Breast epithelium (tissue), 4 donors: ENCODE data around the gene FADD. TPM values are rescaled to one million over a fixed set of nuclear protein-coding genes. Genes with fewer than 3 reads are reported as not detected.

Source experiments
- DNase-seq, 2 donors: peaks; one replicate each; pipeline ENCODE4 v3.0.0-alpha.2; 2019; ENCODE audit warnings: low spot score in 2 of 2
- H3K27ac ChIP-seq, 2 donors: fragments of 200-600 bp; sonication (generic) in 1 of 2; one replicate each; pipeline ENCODE4 v1.5.1; 2016 to 2019; ENCODE audit warnings: mild to moderate bottlenecking in 1 of 2
- H3K27me3 ChIP-seq, 2 donors: fragments of 200-600 bp; sonication (generic) in 1 of 2; one replicate each; pipeline versions ENCODE4 v1.5.1 to v1.6.0; 2017 to 2019; ENCODE audit warnings: control low read depth in 1 of 2, mild to moderate bottlenecking in 1 of 2
- H3K36me3 ChIP-seq: fragments of 200-600 bp; one replicate; pipeline ENCODE4 v1.5.1; 2019
- H3K4me1 ChIP-seq, 2 donors: fragments of 200-600 bp; sonication (generic); one replicate each; pipeline ENCODE4 v1.5.1; 2016 to 2019; ENCODE audit warnings: control low read depth in 1 of 2
- H3K4me3 ChIP-seq, 3 donors: fragments of 200-600 bp; sonication (generic); 1 replicate in 2 of 3; 2 replicates in 1 of 3; pipeline ENCODE4 v1.5.1; 2016 to 2019; ENCODE audit warnings: mild to moderate bottlenecking in 3 of 3, moderate library complexity in 2 of 3
- H3K9me3 ChIP-seq, 2 donors: fragments of 200-600 bp; sonication (generic) in 1 of 2; one replicate each; pipeline ENCODE4 v1.5.1; 2016 to 2019; ENCODE audit warnings: control low read depth in 1 of 2
- CTCF ChIP-seq, 3 donors: fragments of 450-650 bp; IDR thresholded peaks; one replicate each; pipeline ENCODE4 v1.5.1; 2016 to 2017; ENCODE audit warnings: antibody characterized with exemption in 3 of 3, mild to moderate bottlenecking in 3 of 3, moderate library complexity in 3 of 3
- POLR2A ChIP-seq: fragments of 450-650 bp; IDR thresholded peaks from one replicate; pipeline ENCODE4 v1.6.1; 2016; ENCODE audit warnings: antibody characterized with exemption, mild to moderate bottlenecking, moderate library complexity
- POLR2AphosphoS5 ChIP-seq, 3 donors: sonication (generic); formaldehyde crosslinking; IDR thresholded peaks; one replicate each; pipeline ENCODE4 v1.6.1; 2017; ENCODE audit warnings: antibody characterized with exemption in 3 of 3
- intact Hi-C: fragments of 100-400 bp; cut with DNase I; formaldehyde crosslinking; loops from one replicate; pipeline ENCODE4 v1.15.1; 2023; ENCODE audit warnings: low total_unique reads
- total RNA-seq, 3 donors: library from RNA; depleted of rRNA; stranded (reverse); fragments of >200 nt; gene quantifications; one replicate each; pipeline ENCODE4 v1.1.0, GENCODE V29; 2016

The FADD gene
- total RNA-seq, 3 donors from 2014 or later: 17.6 to 33.1 (median 30.2) TPM

DNA sequence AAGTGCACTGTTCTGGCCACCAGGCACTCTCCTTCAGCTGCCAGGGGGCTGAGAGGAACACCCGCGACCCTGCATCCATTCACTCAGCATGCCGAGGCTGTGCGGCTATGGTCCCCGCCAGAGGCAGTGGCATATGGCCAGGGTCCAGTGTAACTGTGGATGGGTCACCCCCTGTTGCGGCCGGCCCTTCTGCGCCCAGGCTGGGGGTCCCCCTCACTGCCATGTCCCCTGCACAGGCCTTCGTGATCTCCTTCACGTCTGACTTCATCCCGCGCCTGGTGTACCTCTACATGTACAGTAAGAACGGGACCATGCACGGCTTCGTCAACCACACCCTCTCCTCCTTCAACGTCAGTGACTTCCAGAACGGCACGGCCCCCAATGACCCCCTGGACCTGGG lies 20.8 kb upstream of the FADD start:
- no peaks in the 10 kb centered on the region for H3K36me3 ChIP-seq
- no peak for DNase-seq
- intact Hi-C loops: loop anchor here (10.0 kb wide), 1 partner anchor 267 kb away; no protein-coding TSS in a partner anchor
- no peaks in the 10 kb centered on the region for H3K9me3 ChIP-seq
- H3K27me3 ChIP-seq: no peaks in the 10 kb centered on the region
- peaks cover 0 to 10% of the 10 kb centered on the region in 2 donors for H3K4me1 ChIP-seq
- H3K4me3 ChIP-seq: no peak overlapping the region
- no peak for TF ChIP-seq POLR2AphosphoS5 (IDR thresholded peaks at IDR 0.05)
- no peak for TF ChIP-seq POLR2A
- TF ChIP-seq CTCF (IDR thresholded peaks at IDR 0.05): no peak
- H3K27ac ChIP-seq: peak overlapping the region; percentile 35 to 72

DNA sequence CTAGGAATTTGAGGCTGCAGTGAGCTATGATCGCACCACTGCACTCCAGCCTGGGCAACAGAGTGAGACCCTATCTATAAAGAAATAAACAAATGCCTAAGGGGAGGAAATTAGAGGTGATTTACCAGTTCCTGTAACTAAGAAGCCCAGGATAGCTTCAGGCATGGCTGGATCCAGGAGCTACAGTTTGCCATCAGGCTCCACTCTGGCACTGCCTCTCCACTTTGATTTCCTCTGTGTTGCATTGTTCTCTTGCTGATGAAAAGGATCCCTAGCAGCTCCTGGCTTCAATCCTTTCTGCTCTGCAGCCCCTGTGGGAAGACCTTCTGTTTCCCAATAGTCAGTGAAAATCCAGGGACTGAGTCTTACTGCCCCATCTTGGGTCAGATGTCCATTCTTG lies 20.1 kb upstream of the FADD start:
- Histone ChIP-seq H3K4me3 (no peak overlapping the region), H3K27ac (peak overlapping the region; percentile 68 to 72), H3K4me1 (peaks cover 0 to 10% of the 10 kb centered on the region in 2 donors), H3K36me3 (no peaks in the 10 kb centered on the region), H3K9me3 (no peaks in the 10 kb centered on the region), H3K27me3 (no peaks in the 10 kb centered on the region)
- no peak for TF ChIP-seq POLR2A
- no peak for TF ChIP-seq CTCF (IDR thresholded peaks at IDR 0.05)
- no peak for TF ChIP-seq POLR2AphosphoS5 (IDR thresholded peaks at IDR 0.05)
- no peak for DNase-seq
- intact Hi-C loops: loop anchor here (10.0 kb wide), 1 partner anchor 268 kb away; no protein-coding TSS in a partner anchor

- TF ChIP-seq POLR2AphosphoS5 (IDR thresholded peaks at IDR 0.05) (peak; percentile 11 to 39 (median 38)), CTCF (IDR thresholded peaks at IDR 0.05) (no peak)
- Histone ChIP-seq H3K27ac (peak overlapping the region; percentile 68 to 72), H3K27me3 (no peaks in the 10 kb centered on the region), H3K4me1 (peaks cover 0 to 10% of the 10 kb centered on the region in 2 donors), H3K4me3 (no peak overlapping the region), H3K9me3 (no peaks in the 10 kb centered on the region), H3K36me3 (no peaks in the 10 kb centered on the region)
- intact Hi-C loops: loop anchor here (10.0 kb wide), 1 partner anchor 269 kb away; no protein-coding TSS in a partner anchor
- peak; percentile 85 for DNase-seq
Measured at GRCh38 chr11:70183483-70184176, 19.5 kb upstream of the FADD start.

- TF ChIP-seq CTCF (IDR thresholded peaks at IDR 0.05): no peak
- Histone ChIP-seq H3K36me3 (no peaks in the 10 kb centered on the region), H3K27ac (peak overlapping the region; percentile 68 to 72), H3K9me3 (no peaks in the 10 kb centered on the region), H3K4me3 (no peak overlapping the region), H3K27me3 (no peaks in the 10 kb centered on the region), H3K4me1 (peaks cover 0 to 10% of the 10 kb centered on the region in 2 donors)
- intact Hi-C loops: loop anchor here (10.0 kb wide), 1 partner anchor 270 kb away; no protein-coding TSS in a partner anchor
- DNase-seq: no peak
Measured at GRCh38 chr11:70184396-70184795, 18.7 kb upstream of the FADD start.

DNA sequence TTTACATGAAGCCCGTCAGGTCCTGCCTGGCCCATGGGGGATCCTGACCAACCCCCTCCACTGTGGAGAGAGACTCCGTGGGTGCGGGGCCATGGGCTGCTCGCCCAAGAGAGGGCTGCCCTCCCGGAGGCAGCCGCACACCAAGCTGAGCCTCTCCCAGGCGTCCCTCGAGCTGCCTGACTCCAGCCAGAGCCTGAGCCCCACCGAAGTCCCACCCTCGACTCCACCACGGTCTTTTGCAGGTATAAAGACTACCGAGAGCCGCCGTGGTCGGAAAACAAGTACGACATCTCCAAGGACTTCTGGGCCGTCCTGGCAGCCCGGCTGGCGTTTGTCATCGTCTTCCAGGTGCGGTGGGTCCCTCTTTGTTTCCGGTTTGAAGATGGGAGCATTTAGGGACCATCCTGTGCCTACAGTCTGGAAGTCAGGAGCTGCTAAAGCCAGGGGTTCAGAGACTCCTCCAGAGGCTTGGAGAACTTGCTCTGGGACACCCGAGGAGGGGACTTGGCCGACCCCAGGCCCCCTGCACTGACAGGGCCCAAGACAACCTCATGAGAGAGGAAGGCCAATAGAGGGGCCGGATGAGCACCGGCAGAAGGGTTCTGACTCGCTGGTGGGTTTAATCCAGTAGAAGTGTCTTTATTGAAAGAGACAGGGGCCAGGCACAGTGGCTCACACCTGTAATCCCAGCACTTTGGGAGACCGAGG lies 17.6 kb upstream of the FADD start:
- Histone ChIP-seq H3K4me1 (peaks cover 0 to 10% of the 10 kb centered on the region in 2 donors), H3K27ac (no peak overlapping the region), H3K36me3 (no peaks in the 10 kb centered on the region), H3K4me3 (no peak overlapping the region), H3K9me3 (no peaks in the 10 kb centered on the region), H3K27me3 (no peaks in the 10 kb centered on the region)
- no peak for DNase-seq
- no peak for TF ChIP-seq CTCF (IDR thresholded peaks at IDR 0.05)
- TF ChIP-seq POLR2AphosphoS5 (IDR thresholded peaks at IDR 0.05): no peak
- no peak for TF ChIP-seq POLR2A
- intact Hi-C loops: loop anchor here (10.0 kb wide), 1 partner anchor 271 kb away; no protein-coding TSS in a partner anchor
